Measurements from ENCODE around the gene USP13.
A peak's percentile ranks its signal among the peaks of the same experiment; 100 is the strongest.
"Not testable (repeated sequence)": the region's sequence is repeated elsewhere in the genome, so short reads cannot be mapped to it uniquely, and the experiment has no call there.

The USP13 gene

DNA sequence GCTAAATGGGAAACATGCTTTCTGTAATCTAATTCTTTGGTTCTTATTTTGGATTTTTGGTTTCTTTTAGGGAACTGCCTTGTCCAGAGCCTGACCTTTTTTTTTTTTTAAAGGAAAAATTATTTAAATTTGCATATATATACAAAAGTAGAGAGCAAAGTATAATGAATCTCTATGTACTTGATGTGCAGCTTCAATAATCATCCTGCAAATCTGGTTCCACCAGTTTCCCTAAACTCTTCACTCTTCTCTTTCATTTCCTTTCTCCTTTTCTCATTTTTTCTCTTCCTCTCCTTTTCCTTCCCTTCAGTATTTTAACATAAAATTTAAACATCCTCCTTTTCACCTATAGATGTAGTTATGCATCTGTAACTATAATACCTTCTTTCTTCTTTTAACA, 82.5 kb downstream of the USP13 start:
- no peak for DNase-seq

DNA sequence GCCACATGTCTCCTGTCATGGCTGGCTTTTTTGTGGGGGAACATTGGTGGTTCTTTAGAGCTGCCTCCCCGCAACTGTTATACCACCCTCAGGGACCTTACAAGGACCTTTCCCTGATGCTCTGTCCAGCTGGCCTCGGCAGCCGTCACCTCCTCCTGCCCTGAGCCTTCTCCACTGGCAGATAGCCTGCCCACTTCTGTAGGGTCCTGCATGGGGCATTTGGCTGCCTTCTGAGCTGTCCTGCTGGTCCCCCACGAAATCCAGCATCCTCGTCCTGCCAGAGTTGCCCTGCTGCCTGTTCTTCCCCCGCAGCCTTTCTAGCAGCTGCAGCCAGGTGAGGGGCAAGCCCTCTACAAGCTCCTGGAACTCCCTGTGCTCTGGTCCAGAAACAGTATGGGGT, 86.2 kb downstream of the USP13 start:
- no peak for DNase-seq

DNA sequence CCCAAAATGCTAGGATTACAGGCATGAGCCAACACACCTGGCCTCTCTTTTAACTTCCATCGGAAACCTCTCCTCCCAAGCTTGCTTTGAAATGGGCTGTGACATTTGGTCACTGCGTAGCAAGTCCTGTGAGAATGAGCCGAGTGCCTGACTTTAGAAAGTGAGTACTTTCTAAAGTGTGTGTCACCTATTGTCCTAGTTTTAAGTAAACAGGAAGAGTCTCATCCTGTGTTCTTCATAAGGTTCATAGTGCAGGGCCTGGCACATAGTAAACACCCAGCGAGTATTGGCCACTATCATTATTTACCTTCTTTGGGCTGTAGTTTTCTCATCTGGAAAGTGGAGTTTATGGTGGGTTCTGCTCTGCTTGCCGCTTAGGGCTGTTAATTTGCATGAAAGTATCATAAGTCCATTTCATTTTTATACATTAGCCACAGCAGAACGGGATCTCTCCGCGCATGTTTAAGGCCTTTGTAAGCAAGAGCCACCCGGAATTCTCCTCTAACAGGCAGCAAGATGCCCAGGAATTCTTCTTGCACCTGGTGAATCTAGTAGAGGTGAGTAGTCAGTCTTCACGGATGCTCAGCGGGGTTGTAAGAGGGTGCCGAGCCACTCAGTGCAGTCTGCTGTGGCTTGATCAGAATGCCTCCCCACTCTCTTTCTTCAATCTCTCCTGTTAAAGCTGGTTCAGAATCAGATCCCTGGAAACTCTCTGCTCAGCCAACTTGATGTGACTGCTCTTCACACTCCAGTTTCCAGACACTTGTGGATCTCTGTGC, 87.2 kb downstream of the USP13 start:
- DNase-seq, result no peak

DNA sequence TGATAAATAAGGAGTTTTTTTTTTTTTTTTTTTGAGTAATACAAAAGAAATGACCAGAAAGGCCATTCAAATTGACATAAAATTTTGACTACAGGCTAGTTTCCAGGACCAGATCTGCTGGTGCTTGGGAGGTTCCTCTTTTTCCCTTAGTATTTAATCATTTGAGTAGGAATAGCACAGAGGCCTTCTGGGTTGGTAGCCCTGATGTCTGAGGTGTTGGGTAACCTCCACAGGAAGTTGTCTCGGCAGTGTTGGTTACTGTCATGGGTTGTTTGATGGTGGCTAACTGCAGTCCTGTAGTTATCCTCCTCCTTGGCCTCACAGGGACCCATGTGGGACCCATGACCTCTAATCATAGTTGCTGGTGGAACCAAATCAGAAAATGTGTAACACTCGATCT, 91.1 kb downstream of the USP13 start:
- DNase-seq, result no peak

DNA sequence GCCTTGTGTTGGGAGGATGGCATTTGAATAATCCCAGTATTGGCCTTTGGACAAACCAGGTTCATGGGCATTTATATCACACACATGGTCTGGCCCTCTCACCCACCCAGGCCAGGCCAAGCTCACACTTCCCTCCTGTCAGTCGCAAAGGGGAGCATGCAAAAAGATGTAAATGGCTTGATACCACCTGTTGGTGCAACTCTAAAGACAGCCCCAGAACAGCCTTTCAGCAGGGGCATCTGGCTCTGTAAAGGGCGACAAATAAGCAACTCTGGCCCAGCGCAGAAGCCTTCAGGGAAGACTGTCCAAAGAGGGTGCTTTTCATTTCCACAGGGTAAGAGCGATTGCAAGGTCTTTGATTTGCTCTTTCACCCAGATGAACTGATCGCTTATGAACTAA, 91.8 kb downstream of the USP13 start:
- DNase-seq, result no peak

DNA sequence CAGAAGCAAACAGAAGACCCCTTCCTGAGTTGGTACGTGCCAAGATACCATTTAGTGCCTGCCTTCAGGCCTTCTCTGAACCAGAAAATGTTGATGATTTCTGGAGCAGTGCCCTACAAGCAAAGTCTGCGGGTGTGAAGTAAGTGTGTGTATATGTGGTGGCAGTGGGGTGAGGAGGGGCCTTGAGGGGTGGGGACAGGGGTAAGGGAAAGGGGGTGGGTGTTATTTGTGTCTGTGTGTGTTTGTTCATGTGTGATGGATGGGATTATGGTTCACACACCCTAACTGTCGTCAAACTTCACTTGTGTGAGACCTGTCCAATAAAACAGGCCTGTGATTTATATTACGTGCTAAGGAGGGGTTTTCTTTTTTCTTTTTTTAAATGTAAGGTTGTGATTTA, 92.2 kb downstream of the USP13 start:
- DNase-seq, result no peak

DNA sequence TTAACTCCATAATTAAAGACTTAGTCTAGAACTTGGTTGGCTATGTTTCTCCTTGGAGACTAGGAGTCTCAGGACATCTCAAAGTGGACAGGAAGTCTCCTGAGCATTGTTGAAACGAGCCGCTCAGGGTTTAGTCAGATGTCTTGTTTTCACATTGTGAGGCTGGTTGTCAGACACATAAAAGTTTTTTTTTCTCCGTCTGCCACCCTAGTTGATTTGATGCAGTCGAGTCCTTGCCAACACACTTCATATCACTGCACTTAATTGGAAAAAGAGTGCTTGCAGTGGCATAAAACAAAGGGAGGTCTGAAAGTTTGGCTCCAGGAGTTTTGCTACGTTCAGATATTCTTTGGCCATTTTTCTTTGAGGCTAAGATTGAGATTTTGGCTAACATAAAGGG, 92.9 kb downstream of the USP13 start:
- no peak for DNase-seq

DNA sequence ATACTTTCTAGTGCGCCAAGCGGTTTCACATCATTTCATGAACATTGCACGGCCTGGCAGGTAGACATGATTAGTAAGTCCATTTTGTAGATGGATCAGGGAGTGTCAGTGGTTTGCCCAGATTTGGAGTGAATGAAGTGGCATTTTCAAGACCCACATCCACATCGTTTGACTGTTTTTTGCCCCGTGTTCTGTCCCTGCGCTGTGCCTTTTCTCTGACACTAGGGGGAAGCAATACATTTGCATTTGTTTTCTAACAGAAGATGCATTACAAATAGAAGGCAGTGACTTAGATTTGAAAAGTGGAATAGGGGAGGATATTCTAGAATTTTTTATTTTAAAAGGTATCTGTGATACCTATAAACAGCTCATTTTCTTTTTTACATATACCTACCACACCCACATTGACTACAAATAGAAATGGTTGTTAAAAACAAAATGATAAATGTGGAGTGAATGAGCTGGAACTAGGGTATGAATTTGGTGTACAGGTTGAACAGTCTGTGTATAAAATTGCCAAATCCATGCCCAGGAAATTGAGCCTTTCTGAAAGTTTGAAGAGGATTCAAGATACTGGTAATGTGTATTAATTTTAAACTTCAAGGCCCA, 98.0 kb downstream of the USP13 start:
- DNase-seq, result peak; percentile 11

DNA sequence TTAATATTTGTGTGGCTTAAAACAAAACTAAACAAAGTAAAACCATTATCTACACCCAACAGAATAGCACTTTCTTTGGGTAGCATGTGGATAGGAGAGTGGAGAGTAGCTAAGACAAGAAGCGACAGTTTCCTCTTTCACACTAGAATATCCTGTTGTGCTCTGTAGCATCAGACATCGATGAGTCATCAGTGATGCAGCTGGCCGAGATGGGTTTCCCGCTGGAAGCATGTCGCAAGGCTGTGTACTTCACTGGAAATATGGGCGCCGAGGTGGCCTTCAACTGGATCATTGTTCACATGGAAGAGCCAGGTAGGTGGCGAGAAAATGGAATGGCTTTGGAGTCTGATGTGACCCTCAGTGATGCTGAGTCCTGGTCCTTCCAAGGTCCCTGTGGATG, 108.1 kb downstream of the USP13 start:
- DNase-seq, result peak; percentile 54

DNA sequence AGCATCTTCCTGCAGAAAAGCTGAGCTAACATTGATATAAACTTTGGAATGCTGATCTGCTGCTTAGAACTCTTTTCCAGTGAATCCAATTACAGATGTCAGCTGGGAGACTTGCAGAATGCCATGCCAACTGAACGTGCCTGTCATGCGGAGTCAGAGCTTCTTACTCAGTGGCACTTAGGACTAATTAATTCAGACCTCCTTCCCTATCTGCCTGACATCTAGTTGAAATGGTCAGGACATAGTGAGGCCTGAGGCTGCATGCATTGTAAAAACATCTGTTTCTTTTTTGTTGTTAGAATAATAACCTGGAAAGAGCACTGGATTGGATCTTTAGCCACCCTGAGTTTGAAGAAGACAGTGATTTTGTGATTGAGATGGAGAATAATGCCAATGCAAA, 112.6 kb downstream of the USP13 start:
- DNase-seq, result no peak

DNA sequence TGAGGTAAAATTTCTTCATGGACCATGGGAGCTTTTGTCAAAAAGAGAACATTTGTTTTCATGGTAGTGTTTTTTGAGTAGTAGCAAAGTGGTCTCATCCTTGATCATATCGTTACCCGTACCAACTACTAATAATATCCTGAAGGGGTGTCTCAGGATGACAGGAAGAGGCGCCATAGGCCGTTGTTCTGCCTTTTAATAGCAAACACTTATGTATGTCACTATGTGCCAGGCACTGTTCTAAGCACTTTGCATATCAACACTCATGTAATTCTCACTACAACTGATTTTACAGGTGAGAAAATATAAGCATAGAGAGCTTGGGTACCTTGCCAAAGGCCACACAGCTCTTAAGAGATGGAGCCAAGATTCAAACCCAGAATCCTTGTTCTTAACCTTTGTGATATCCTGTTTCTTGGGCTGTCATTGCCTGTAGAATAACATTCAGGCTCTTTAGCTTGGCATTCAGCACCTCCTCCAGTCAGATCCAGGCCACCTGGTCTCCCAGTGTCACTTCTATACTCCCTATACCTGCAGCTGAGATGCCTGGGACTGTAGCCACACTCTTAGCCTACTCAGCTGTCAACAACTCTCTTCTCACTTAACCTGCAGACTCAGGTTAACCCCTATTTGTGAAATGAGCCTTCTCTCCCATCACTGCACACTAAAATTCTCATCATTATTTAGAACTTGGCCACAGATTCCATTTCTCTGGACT, 113.7 kb downstream of the USP13 start:
- DNase-seq, result no peak

DNA sequence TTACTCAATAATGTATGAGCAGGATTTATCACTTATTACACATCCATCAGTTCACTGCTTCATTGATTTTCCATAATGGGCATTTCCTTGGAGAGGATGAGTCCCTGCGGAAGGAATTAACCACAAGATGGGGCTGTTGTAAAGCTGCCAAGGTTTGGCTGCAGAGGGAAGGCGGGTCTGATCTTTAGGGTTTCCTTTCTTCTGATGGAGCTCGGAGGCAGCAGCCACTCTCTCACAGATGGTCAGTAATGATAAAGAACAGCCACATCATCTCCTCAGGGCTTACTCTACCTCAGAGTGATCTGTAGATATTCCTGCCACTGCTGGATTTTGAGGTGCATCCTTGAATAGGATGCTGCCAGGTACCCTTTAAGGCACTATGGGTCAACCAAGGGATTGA, 115.2 kb downstream of the USP13 start:
- DNase-seq, result peak; percentile 75

DNA sequence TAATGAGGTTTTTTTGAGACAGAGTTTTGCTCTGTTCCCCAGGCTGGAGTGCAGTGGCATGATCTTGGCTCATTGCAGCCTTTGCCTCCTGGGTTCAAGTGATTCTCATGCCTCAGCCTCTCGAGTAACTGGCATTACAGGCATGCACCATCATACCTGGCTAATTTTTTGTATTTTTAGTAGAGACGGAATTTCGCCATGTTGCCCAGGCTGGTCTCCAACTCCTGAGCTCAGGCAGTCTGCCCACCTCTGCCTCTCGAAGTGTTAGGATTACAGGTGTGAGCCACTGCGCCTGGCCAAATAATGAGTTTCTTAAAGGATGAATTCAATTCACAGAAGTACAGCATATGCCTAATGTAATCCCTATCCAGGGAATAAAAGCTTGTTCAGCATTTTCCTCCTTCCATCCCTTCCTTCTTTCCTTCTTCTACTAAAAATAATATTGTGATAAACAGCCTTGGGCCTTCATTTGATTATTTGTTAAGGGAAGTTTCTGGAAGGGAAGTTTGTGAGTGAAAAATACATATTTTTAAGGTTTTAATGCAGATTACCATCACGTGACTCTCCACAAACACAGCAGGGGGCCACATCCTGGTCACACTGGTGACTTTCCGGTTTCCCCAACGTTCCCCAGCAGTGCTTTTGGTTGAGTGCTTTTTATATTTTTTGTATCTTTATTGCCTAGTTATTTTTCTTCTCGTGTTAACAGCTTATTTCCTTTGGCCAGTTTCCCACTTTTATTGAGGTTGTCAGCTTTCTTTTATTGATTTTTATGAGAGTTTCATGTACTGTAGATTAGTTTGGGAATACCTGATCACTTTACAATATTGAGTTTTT, 116.8 kb downstream of the USP13 start:
- DNase-seq, result no peak

DNA sequence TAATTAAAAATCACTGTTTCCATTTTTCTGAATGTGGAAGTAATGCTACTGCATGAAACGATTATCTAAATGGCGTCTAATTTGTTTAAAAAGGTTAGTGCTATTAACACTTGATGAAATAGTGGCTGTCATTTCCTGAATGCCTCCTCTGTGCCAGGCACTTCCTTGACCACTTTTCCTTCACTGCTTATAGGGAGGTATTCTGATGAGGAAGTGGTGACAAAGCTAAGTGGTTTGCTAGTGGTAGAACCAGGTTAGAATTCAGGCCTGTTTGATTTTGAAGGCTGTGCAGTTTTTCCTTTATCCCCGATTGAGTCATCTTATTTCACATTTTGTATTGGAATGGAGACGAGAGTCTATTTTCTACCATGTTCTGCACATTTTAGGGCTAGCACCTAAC, 119.0 kb downstream of the USP13 start:
- no peak for DNase-seq

DNA sequence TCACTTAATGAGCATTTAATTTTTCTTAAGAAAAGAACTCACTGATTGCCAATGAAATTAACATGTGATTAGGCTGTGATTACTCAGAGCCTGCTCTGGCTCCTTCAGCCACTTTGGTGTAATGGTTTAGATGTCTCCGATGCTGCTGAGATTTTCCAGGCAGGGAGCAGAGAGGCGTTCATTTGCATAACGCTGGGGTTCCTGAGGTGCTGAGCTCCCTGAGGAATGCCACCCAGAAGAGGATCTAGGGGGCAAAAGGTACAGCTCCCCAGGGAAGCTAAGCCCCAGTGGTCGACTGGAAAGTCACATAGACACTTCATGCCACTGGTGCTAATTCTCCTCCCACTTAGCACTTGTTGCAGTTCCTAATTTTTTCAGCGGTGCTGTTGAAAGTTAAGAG, 119.5 kb downstream of the USP13 start:
- no peak for DNase-seq

DNA sequence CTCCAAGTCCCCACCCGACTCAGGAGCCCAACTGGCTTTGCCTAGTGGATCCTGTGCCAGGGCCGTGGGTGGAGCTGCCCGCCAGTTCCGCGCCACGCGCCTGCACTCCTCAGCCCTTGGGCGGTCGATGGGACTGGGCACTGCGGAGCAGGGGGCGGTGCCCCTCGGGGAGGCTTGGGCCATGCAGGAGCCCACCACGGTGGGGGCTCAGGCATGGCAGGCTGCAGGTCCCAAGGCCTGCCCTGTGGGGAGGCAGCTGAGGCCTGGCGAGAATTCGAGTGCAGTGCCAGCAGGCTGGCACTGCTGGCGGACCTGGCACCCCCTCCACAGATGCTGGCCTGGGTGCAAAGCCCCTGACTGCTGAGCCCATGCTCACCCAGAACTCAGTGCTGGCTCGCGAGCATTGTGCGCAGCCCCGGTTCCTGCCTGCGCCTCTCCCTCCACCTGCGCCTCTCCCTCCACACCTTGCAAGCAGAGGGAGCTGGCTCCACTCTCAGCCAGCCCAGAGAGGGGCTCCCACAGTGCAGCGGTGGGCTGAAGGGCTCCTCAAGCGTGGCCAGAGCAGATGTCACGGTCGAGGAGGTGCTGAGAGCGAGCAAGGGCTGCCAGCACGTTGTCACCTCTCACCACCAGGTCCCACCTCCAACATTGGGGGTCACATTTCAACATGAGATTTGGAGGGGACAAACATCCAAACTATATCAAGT, 122.7 kb downstream of the USP13 start:
- DNase-seq, result no peak

DNA sequence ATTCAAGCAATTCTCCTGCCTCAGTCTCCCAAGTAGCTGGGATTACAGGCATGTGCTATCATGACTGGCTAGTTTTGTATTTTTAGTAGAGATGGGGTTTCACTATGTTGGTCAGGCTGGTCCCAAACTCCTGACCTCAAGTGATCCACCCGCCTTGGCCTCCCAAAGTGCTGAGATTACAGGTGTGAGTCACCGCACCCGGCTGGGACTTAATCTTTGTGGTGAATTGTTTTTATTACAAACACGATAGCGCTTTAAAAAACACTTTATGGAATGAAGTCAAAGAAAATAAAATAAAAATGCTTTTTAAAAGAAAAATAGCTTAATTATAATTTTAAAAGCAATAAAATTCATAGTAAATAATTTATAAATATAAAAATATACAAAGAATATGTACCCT, 130.0 kb downstream of the USP13 start:
- not testable (repeated sequence) for DNase-seq

DNA sequence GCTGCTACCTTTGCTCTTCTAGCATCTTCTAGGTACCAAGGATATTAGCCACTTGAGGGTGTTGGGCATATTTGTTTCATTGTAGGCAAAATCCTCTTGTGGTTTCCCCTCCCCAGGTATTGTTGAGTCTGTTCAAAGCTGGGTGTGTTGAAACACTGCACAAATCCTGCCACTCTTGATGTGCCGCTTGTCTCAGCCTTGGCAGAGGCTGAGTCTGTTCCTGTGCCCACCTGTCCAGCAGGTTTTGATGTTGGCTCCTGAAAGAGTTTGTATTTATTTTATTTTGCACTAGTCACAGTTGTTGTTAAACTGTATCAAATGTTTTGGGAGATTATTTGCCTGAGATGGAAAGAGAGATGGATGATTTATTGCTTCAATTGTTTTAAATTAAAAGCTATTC, 136.2 kb downstream of the USP13 start:
- no peak for DNase-seq

DNA sequence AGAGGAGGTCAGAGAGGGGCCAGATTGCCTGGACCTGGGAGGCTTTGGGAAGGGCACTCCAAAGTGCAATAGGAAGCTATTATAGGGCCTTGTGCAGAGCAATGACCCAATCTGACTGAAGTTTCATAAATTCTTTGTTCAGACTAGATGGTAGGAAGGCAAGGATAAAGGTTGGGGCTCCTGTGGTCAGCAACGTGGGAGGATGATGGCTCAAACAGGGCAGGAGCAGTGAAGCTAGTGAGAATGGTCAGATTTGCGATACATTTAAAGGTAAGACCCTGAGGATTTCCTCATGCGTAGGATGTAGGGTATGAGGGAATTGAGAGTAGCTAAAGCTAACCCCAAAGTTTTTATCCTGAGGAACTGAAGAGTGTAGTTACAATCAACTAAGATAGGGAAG, 139.0 kb downstream of the USP13 start:
- no peak for DNase-seq

DNA sequence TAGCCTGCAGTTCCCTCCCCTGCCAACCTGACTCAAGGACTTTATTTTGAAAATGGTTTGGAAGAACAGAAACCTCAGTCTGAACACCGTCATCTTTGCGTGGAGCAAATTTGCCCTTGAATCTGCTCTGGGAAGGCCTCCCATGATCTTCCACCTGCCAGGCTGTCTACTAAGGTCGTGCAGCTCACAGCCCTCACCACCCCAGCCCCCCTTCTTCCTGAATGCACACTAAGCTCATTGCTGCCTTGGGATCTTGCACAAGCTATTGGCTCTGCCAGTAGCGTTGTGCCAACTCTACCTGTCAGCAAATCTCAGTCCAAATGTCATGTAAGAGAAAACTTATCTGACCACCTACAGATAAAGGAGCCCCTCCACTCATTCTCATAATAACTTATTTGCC, 141.5 kb downstream of the USP13 start:
- DNase-seq, result no peak

DNA sequence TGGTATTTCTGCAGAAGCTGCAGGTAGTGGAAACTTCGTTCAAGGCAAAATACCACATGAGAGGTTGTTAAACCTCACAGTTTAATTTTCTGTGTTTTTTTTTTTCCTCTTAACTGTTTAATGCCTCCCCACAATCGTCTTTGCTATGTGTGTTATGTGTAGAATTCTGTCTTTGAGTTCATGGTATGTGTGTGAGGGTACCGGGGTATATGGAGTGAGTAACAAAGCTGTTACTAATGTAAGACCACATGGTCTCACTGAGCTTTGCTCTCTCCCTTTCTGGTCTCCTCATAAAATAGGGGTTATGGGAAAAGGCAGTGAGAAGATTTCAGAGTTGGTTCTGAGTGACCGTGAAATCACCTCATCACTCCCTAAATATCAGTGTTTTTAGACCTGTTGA, 143.6 kb downstream of the USP13 start:
- peak; percentile 14 for DNase-seq

DNA sequence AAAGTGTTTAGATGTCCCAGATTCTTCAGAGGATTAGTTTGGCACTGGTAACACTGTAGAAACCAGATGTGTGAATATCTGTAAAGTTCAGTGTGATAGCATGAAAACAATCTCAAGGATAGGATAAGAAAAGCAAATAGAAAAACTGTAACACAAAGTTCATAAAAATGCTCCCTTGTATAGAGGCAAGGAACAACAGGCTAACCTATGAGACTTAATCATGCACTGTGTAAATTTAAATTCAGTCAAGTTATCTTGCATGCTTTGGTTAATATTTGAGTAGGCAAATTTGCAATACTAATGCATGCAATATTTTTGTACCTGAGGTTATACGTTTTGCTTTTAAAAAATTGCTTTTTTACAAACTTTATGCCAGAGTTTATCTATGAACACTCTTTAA, 144.4 kb downstream of the USP13 start:
- DNase-seq, result no peak

DNA sequence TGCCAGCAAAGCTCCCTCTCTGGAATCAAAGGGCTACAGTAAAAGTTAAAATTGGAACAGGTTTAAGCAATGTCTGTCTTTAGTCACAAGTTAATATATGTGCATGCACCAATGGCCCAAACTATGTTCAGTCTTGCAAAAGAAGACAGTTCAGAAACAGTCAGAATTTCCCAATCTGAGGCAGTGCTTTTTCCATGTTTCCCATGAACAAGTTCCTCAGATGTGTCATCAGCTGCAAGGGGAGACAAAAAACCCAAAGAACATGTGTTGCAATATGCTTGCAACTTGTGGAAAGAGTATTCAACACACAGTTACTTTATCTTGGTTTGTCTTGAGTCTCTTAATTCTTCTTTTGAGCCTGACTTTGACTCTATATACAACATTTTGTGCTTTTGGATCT, 148.4 kb downstream of the USP13 start:
- peak; percentile 91 for DNase-seq
